Spleen (tissue), 11 donors: ENCODE data around the gene SCAMP4. TPM values are rescaled to one million over a fixed set of nuclear protein-coding genes. Genes with fewer than 3 reads are reported as not detected.

Experiments used
- DNase-seq: peaks from one replicate; pipeline ENCODE4 v3.0.0-alpha.2; 2020
- H3K27ac ChIP-seq, 8 donors: fragments of 200-600 bp; sonication (generic) in 7 of 8; 1 replicate in 4 of 8; 2 replicates in 4 of 8; pipeline versions ENCODE4 v1.5.0 to v1.8.0; 2016 to 2021; ENCODE audit warnings: inconsistent platforms in 4 of 8, mild to moderate bottlenecking in 4 of 8, moderate library complexity in 1 of 8
- H3K27me3 ChIP-seq, 7 donors: fragments of 200-600 bp; sonication (generic) in 6 of 7; replicated peaks in 1 of 7; 1 replicate in 4 of 7; 2 replicates in 3 of 7; pipeline versions ENCODE4 v1.5.0 to v1.8.0; 2016 to 2021; ENCODE audit warnings: inconsistent platforms in 3 of 7, mild to moderate bottlenecking in 1 of 7
- H3K36me3 ChIP-seq, 6 donors: fragments of 200-600 bp; sonication (generic) in 5 of 6; 1 replicate in 4 of 6; 2 replicates in 2 of 6; pipeline versions ENCODE4 v1.5.0 to v1.8.0; 2016 to 2021; ENCODE audit warnings: inconsistent platforms in 2 of 6
- H3K4me1 ChIP-seq, 6 donors: fragments of 200-600 bp; sonication (generic) in 5 of 6; 1 replicate in 3 of 6; 2 replicates in 3 of 6; pipeline versions ENCODE4 v1.5.0 to v1.8.0; 2016 to 2021; ENCODE audit warnings: inconsistent platforms in 3 of 6
- H3K4me3 ChIP-seq, 8 donors: fragments of 200-600 bp; sonication (generic) in 7 of 8; 1 replicate in 4 of 8; 2 replicates in 4 of 8; pipeline versions ENCODE4 v1.5.0 to v1.8.0; 2016 to 2021; ENCODE audit warnings: inconsistent platforms in 4 of 8, mild to moderate bottlenecking in 4 of 8, moderate library complexity in 2 of 8
- H3K9me3 ChIP-seq, 8 donors: fragments of 200-600 bp; sonication (generic) in 7 of 8; 1 replicate in 4 of 8; 2 replicates in 4 of 8; pipeline versions ENCODE4 v1.5.0 to v1.8.0; 2016 to 2021; ENCODE audit warnings: inconsistent platforms in 4 of 8
- CTCF ChIP-seq, 11 experiments: fragments of 200-600 bp in 7 of 11; fragments of 450-650 bp in 4 of 11; sonication (generic) in 4 of 11; IDR thresholded peaks in 8 of 11; conservative IDR thresholded peaks in 3 of 11; 1 replicate in 7 of 11; 2 replicates in 4 of 11; pipeline versions ENCODE4 v1.4.0 to v1.8.0; 2016 to 2021; ENCODE audit warnings: antibody characterized with exemption in 11 of 11, inconsistent platforms in 4 of 11, mild to moderate bottlenecking in 1 of 11
- POLR2A ChIP-seq, 3 donors: fragments of 450-650 bp; IDR thresholded peaks; one replicate each; pipeline ENCODE4 v1.5.1; 2017; ENCODE audit warnings: antibody characterized with exemption in 3 of 3, mild to moderate bottlenecking in 1 of 3
- POLR2AphosphoS5 ChIP-seq, 3 donors: sonication (generic); formaldehyde crosslinking; IDR thresholded peaks; one replicate each; pipeline ENCODE4 v1.5.1; 2017; ENCODE audit warnings: antibody characterized with exemption in 3 of 3
- WGBS, 5 donors: extraction: QIAGEN DNeasy Blood & Tissue Kit in 3 of 5; methylation state at CpG; one replicate each; pipeline versions ENCODE4 v1.1.5 to v1.1.7; 2013 to 2018; 5-methylcytosine and 5-hydroxymethylcytosine counted together
- intact Hi-C: fragments of 100-400 bp; cut with DNase I; formaldehyde crosslinking; loops from one replicate; pipeline ENCODE4 v1.15.0; 2023; ENCODE audit warnings: low total_unique reads
- polyA plus RNA-seq, 3 donors: library from polyadenylated mRNA; stranded (reverse); fragments of 200-250 nt; gene quantifications; one replicate each; pipeline ENCODE4 v1.2.1, GENCODE V29; 2013
- total RNA-seq, 7 donors: library from RNA; depleted of rRNA in 3 of 7; stranded (reverse); fragments of >200 nt in 3 of 7; fragmentation: NEBNext Ultra II Directional in 4 of 7; extraction: Animal tissue kit (Norgen Biotek cat#: 25700) in 4 of 7; gene quantifications; one replicate each; pipeline versions ENCODE4 v1.1.0 to v1.2.1, GENCODE V29; 2016 to 2021
- donor health status: healthy with polysubstance abuse.
- donor health status: DM: no; HTN: no; CAD: no; lungs with moderate emphysema.
- donor health status: DM: no; HTN: no; CAD: no.
- donor health status: Bipolar disorder and iron deficiency.
- donor health status: healthy.
- donor health status: DM: no; HTN: no; CAD: no.
- donor health status: DM: yes; HTN: yes; CAD: no.

Gene SCAMP4
- total and polyA plus RNA-seq, 10 donors, result 13.0 to 92.2 (median 51.8) TPM

- Histone ChIP-seq H3K27ac (peak overlapping the region; percentile 54 to 90 (median 78)), H3K36me3 (no peaks in the 10 kb centered on the region), H3K27me3 (no peaks in the 10 kb centered on the region), H3K4me3 (no peak overlapping the region), H3K4me1 (peaks cover 9 to 78% (median 48%) of the 10 kb centered on the region in 6 donors), H3K9me3 (peaks cover 0 to 9% (median under 1%) of the 10 kb centered on the region in 8 donors)
- intact Hi-C loops, result no loop called here
- TF ChIP-seq POLR2A (IDR thresholded peaks at IDR 0.05), result no peak
- no peak for TF ChIP-seq CTCF (IDR thresholded peaks at IDR 0.05 in 8 of 11, conservative IDR thresholded peaks at IDR 0.05 in 3 of 11)
- TF ChIP-seq POLR2AphosphoS5 (IDR thresholded peaks at IDR 0.05), result no peak
- WGBS, 5 donors, result 75 to 91% (median 80%) methylated on average over 3 of the region's 3 CpGs
- no peak for DNase-seq
These were observed 31.2 kb downstream of the SCAMP4 start for GRCh38 chr19:1936430-1936829.

GRCh38 chr19:1936916-1937610 lies 31.9 kb downstream of the SCAMP4 start:
- peaks cover 9 to 78% (median 48%) of the 10 kb centered on the region in 6 donors for H3K4me1 ChIP-seq
- no peak for DNase-seq
- no peaks in the 10 kb centered on the region for H3K27me3 ChIP-seq
- 82 to 93% (median 88%) methylated on average over 20 to 24 of the region's 24 CpGs for WGBS, 5 donors
- intact Hi-C loops, result no loop called here
- TF ChIP-seq POLR2A (IDR thresholded peaks at IDR 0.05) (no peak), CTCF (IDR thresholded peaks at IDR 0.05 in 8 of 11, conservative IDR thresholded peaks at IDR 0.05 in 3 of 11) (no peak), POLR2AphosphoS5 (IDR thresholded peaks at IDR 0.05) (no peak)
- peaks cover 0 to 9% (median 0%) of the 10 kb centered on the region in 8 donors for H3K9me3 ChIP-seq
- no peaks in the 10 kb centered on the region for H3K36me3 ChIP-seq
- peak overlapping the region; percentile 54 to 90 (median 78) for H3K27ac ChIP-seq
- no peak overlapping the region for H3K4me3 ChIP-seq

- no peak for DNase-seq
- TF ChIP-seq POLR2A (IDR thresholded peaks at IDR 0.05), result no peak
- no peak for TF ChIP-seq POLR2AphosphoS5 (IDR thresholded peaks at IDR 0.05)
- TF ChIP-seq CTCF (IDR thresholded peaks at IDR 0.05 in 8 of 11, conservative IDR thresholded peaks at IDR 0.05 in 3 of 11), result no peak
- Histone ChIP-seq H3K27ac (peak overlapping the region in 2 of 8 donors; percentile 83 to 85), H3K9me3 (peaks cover 0 to 9% (median 0%) of the 10 kb centered on the region in 8 donors), H3K4me1 (peaks cover 13 to 82% (median 57%) of the 10 kb centered on the region in 6 donors), H3K4me3 (no peak overlapping the region), H3K36me3 (no peaks in the 10 kb centered on the region), H3K27me3 (no peaks in the 10 kb centered on the region)
- WGBS, 5 donors, result 66 to 83% (median 78%) methylated on average over 7 of the region's 7 CpGs
- intact Hi-C loops, result no loop called here
These were observed 32.9 kb downstream of the SCAMP4 start for GRCh38 chr19:1938071-1938470.
